Mammary epithelial cell (primary cell): ENCODE measurements around the gene INCENP.

Source experiments
- CTCF ChIP-seq, 2 donors: IDR thresholded peaks in 1 of 2; conservative IDR thresholded peaks in 1 of 2; 2 replicates each; pipeline ENCODE4 v1.5.1; 2011 to 2012; ENCODE audit warnings: inconsistent platforms in 2 of 2, low read length in 2 of 2, mild to moderate bottlenecking in 2 of 2, control low read depth in 1 of 2, low read depth in 1 of 2; ENCODE audit not compliant: insufficient read depth in 1 of 2; ENCODE audit errors: extremely low read depth in 1 of 2
- EZH2 ChIP-seq: IDR thresholded peaks from 2 replicates; pipeline ENCODE4 v1.6.1; 2012; ENCODE audit warnings: low read length, inconsistent platforms, borderline replicate concordance

- TF ChIP-seq CTCF (conservative IDR thresholded peaks at IDR 0.05 in 1 of 2, IDR thresholded peaks at IDR 0.05 in 1 of 2; ENCODE audit: extremely low read depth in 1 of 2, insufficient read depth in 1 of 2, low read depth in 1 of 2, low read length in 2 of 2) (no peak), EZH2 (no peak)
These were observed 3.8 kb upstream of the INCENP start for GRCh38 chr11:62120001-62120400.
